ENCODE data around the gene PRSS36.
"Not testable (repeated sequence)": the region's sequence is repeated elsewhere in the genome, so short reads cannot be mapped to it uniquely, and the experiment has no call there.

Gene PRSS36

GRCh38 chr16:31120129-31120528 lies 29.7 kb downstream of the PRSS36 start:
- FAIRE-seq = no peak

- FAIRE-seq = no peak
Observed at GRCh38 chr16:31118223-31119155, 31.4 kb downstream of the PRSS36 start.

GRCh38 chr16:31117384-31118222 lies 32.3 kb downstream of the PRSS36 start, which contains the start of gene KAT8:
TSS of gene KAT8 (plus strand) at chr16:31117664. CDS start at chr16:31117682, 18 bp downstream.
- FAIRE-seq = peak; percentile 88

GRCh38 chr16:31114468-31114867 lies 35.4 kb downstream of the PRSS36 start:
- FAIRE-seq = no peak

- FAIRE-seq = no peak
Observed at GRCh38 chr16:31113121-31114120, 36.4 kb downstream of the PRSS36 start.

- FAIRE-seq = no peak
Observed at GRCh38 chr16:31112711-31113110, 37.2 kb downstream of the PRSS36 start.

- no peak for FAIRE-seq
Observed at GRCh38 chr16:31111881-31112466, 37.9 kb downstream of the PRSS36 start.

GRCh38 chr16:31110106-31111034 lies 39.5 kb downstream of the PRSS36 start:
- FAIRE-seq = no peak

- no peak for FAIRE-seq
Observed at GRCh38 chr16:31109622-31110021, 40.2 kb downstream of the PRSS36 start.

- no peak for FAIRE-seq
Observed at GRCh38 chr16:31108794-31109558, 40.9 kb downstream of the PRSS36 start.

- FAIRE-seq = no peak
Observed at GRCh38 chr16:31108035-31108793, 41.7 kb downstream of the PRSS36 start, which contains the start of gene BCKDK. TSS of gene BCKDK (plus strand) at chr16:31108386. CDS start at chr16:31109224, 838 bp downstream.

GRCh38 chr16:31107465-31107867 lies 42.4 kb downstream of the PRSS36 start:
- FAIRE-seq = no peak

- FAIRE-seq = no peak
Observed at GRCh38 chr16:31106509-31107464, 43.1 kb downstream of the PRSS36 start.

- FAIRE-seq = no peak
Observed at GRCh38 chr16:31105677-31106213, 44.1 kb downstream of the PRSS36 start.

GRCh38 chr16:31100876-31101641 lies 48.8 kb downstream of the PRSS36 start:
- not testable (repeated sequence) for FAIRE-seq

- no peak for FAIRE-seq
Observed at GRCh38 chr16:31099860-31100638, 49.8 kb downstream of the PRSS36 start.
